Fibroblast of pulmonary artery (primary cell): ENCODE results near the gene CD7.
A peak's percentile ranks its signal among the peaks of the same experiment; 100 is the strongest.

Experiments used
- DNase-seq: peaks from one replicate; pipeline ENCODE4 v3.0.0-alpha.2; 2010; ENCODE audit warnings: low read depth
- H3K4me3 ChIP-seq: replicated peaks from 2 replicates; pipeline ENCODE4 v1.5.1; 2011; ENCODE audit warnings: low read depth, mild to moderate bottlenecking, control low read depth, low read length, moderate library complexity
- CTCF ChIP-seq: IDR thresholded peaks from 2 replicates; pipeline ENCODE4 v1.5.1; 2011; ENCODE audit warnings: mild to moderate bottlenecking, control low read depth, low read length, inconsistent platforms; ENCODE audit errors: missing control alignments

CD7 gene

GRCh38 chr17:82330322-82331239 is 13.2 kb upstream of the CD7 start:
- no peak for TF ChIP-seq CTCF
- DNase-seq, result peak; percentile 81
- H3K4me3 ChIP-seq, result no peak overlapping the region

GRCh38 chr17:82329683-82330321 is 12.4 kb upstream of the CD7 start:
- H3K4me3 ChIP-seq, result no peak overlapping the region
- DNase-seq, result no peak
- no peak for TF ChIP-seq CTCF

GRCh38 chr17:82328994-82329507 is 11.6 kb upstream of the CD7 start:
- DNase-seq, result no peak
- TF ChIP-seq CTCF, result no peak
- no peak overlapping the region for H3K4me3 ChIP-seq

- TF ChIP-seq CTCF, result no peak
- no peak overlapping the region for H3K4me3 ChIP-seq
- no peak for DNase-seq
Measured at GRCh38 chr17:82328141-82328993, 11.0 kb upstream of the CD7 start.

- H3K4me3 ChIP-seq, result no peak overlapping the region
- TF ChIP-seq CTCF, result no peak
- no peak for DNase-seq
Measured at GRCh38 chr17:82327757-82328140, 10.3 kb upstream of the CD7 start.

GRCh38 chr17:82327289-82327688 is 9.9 kb upstream of the CD7 start:
- H3K4me3 ChIP-seq, result no peak overlapping the region
- no peak for DNase-seq
- TF ChIP-seq CTCF, result no peak
